Measurements from ENCODE around the gene C4BPB. TPM values are rescaled to one million over a fixed set of nuclear protein-coding genes. Genes with fewer than 3 reads are reported as not detected.

The C4BPB gene
- total and polyA plus RNA-seq, 3 experiments from 2014 or later, result 0.51 TPM; not detected in 2

- DNase-seq, result no peak
- H3K36me3 Mint-ChIP-seq, result peaks cover 0 to 18% (median 0%) of the 10 kb centered on the region in 3 donors
- POLR2A ChIA-PET, result no interaction called here
- H3K27me3 Mint-ChIP-seq, result peaks cover 1 to 4% of the 10 kb centered on the region in 2 donors
- H3K27ac Mint-ChIP-seq, result peak overlapping the region in 5 of 8 donors; percentile 10 to 98 (median 76)
- H3K27me3 ChIP-seq (ENCODE audit: insufficient read depth, low read length, poor library complexity, severe bottlenecking), result no peaks in the 10 kb centered on the region
- CTCF ChIA-PET, result interaction anchor here (1.3 to 2.3 kb wide), 3 partner anchors 15 to 352 kb away, joined by 3 to 15 read pairs (median 3); no protein-coding TSS in a partner anchor
- H3K4me1 ChIP-seq (ENCODE audit: insufficient read depth, low read length), result peaks cover 25% of the 10 kb centered on the region
- H3K9me3 ChIP-seq (ENCODE audit: low read length), result no peaks in the 10 kb centered on the region
- peaks cover 2% of the 10 kb centered on the region for H3K36me3 ChIP-seq (ENCODE audit: insufficient read depth, low read length)
- H3K4me3 Mint-ChIP-seq, result peak overlapping the region in 6 of 7 donors; percentile 66 to 98 (median 93)
- H3K9me3 Mint-ChIP-seq, result no peaks in the 10 kb centered on the region
- no peak overlapping the region for H3K4me3 ChIP-seq (ENCODE audit: low read length)
- H3K27ac ChIP-seq (ENCODE audit: low read depth, low read length), result no peak overlapping the region
- H3K4me1 Mint-ChIP-seq, result peaks cover 31 to 42% (median 36%) of the 10 kb centered on the region in 3 donors
Measured at GRCh38 chr1:207054491-207054890, 34.2 kb upstream of the C4BPB start.

GRCh38 chr1:207055386-207056001 is 33.2 kb upstream of the C4BPB start:
- Mint-ChIP-seq H3K9me3 (no peaks in the 10 kb centered on the region), H3K4me3 (peak overlapping the region in 2 of 7 donors; percentile 4 to 89), H3K27me3 (peaks cover under 1 to 4% of the 10 kb centered on the region in 2 donors), H3K27ac (peak overlapping the region in 1 of 8 donors; percentile 10), H3K36me3 (peaks cover 0 to 8% (median 0%) of the 10 kb centered on the region in 3 donors), H3K4me1 (peaks cover 24 to 34% (median 26%) of the 10 kb centered on the region in 3 donors)
- H3K4me3 ChIP-seq (ENCODE audit: low read length), result no peak overlapping the region
- POLR2A ChIA-PET, result no interaction called here
- CTCF ChIA-PET, result interaction anchor here (1.0 kb wide), 1 partner anchor 17 kb away, joined by 3 read pairs; no protein-coding TSS in a partner anchor
- no peaks in the 10 kb centered on the region for H3K36me3 ChIP-seq (ENCODE audit: insufficient read depth, low read length)
- no peaks in the 10 kb centered on the region for H3K27me3 ChIP-seq (ENCODE audit: insufficient read depth, low read length, poor library complexity, severe bottlenecking)
- no peak overlapping the region for H3K27ac ChIP-seq (ENCODE audit: low read depth, low read length)
- DNase-seq, result no peak
- peaks cover 21% of the 10 kb centered on the region for H3K4me1 ChIP-seq (ENCODE audit: insufficient read depth, low read length)
- H3K9me3 ChIP-seq (ENCODE audit: low read length), result no peaks in the 10 kb centered on the region

- Histone ChIP-seq H3K36me3 (ENCODE audit: insufficient read depth, low read length) (no peaks in the 10 kb centered on the region), H3K4me3 (ENCODE audit: low read length) (no peak overlapping the region), H3K27ac (ENCODE audit: low read depth, low read length) (no peak overlapping the region), H3K9me3 (ENCODE audit: low read length) (no peaks in the 10 kb centered on the region), H3K4me1 (ENCODE audit: insufficient read depth, low read length) (peaks cover 14% of the 10 kb centered on the region), H3K27me3 (ENCODE audit: insufficient read depth, low read length, poor library complexity, severe bottlenecking) (no peaks in the 10 kb centered on the region)
- Mint-ChIP-seq H3K27me3 (peaks cover 0 to 4% of the 10 kb centered on the region in 2 donors), H3K27ac (peak overlapping the region in 1 of 8 donors; percentile 1), H3K4me1 (peaks cover 16 to 26% (median 18%) of the 10 kb centered on the region in 3 donors), H3K36me3 (peaks cover 0 to 9% (median 0%) of the 10 kb centered on the region in 3 donors), H3K9me3 (no peaks in the 10 kb centered on the region), H3K4me3 (peak overlapping the region in 1 of 7 donors; percentile 56)
- no peak for DNase-seq
- ChIA-PET CTCF (interaction anchor here (1.0 kb wide), 1 partner anchor 16 kb away, joined by 3 read pairs; no protein-coding TSS in a partner anchor), POLR2A (no interaction called here)
Measured at GRCh38 chr1:207056673-207057072, 32.0 kb upstream of the C4BPB start.

GRCh38 chr1:207058252-207058651 is 30.4 kb upstream of the C4BPB start:
- Mint-ChIP-seq H3K9me3 (no peaks in the 10 kb centered on the region), H3K4me3 (no peak overlapping the region), H3K27ac (no peak overlapping the region), H3K27me3 (peaks cover 2 to 4% of the 10 kb centered on the region in 2 donors), H3K4me1 (peaks cover 3 to 10% (median 3%) of the 10 kb centered on the region in 3 donors), H3K36me3 (peaks cover 0 to 13% (median 9%) of the 10 kb centered on the region in 3 donors)
- POLR2A ChIA-PET, result no interaction called here
- Histone ChIP-seq H3K9me3 (ENCODE audit: low read length) (no peaks in the 10 kb centered on the region), H3K36me3 (ENCODE audit: insufficient read depth, low read length) (no peaks in the 10 kb centered on the region), H3K27me3 (ENCODE audit: insufficient read depth, low read length, poor library complexity, severe bottlenecking) (no peaks in the 10 kb centered on the region), H3K4me1 (ENCODE audit: insufficient read depth, low read length) (peaks cover 3% of the 10 kb centered on the region), H3K27ac (ENCODE audit: low read depth, low read length) (no peak overlapping the region), H3K4me3 (ENCODE audit: low read length) (no peak overlapping the region)
- CTCF ChIA-PET, result interaction anchor here (0.7 to 1.1 kb wide), 3 partner anchors 8 to 396 kb away, joined by 3 read pairs; partner anchors contain the start of gene CR2
- DNase-seq, result no peak

- DNase-seq, result no peak
- no peak overlapping the region for H3K4me3 Mint-ChIP-seq
- Histone ChIP-seq H3K27ac (ENCODE audit: low read depth, low read length) (no peak overlapping the region), H3K4me3 (ENCODE audit: low read length) (no peak overlapping the region), H3K36me3 (ENCODE audit: insufficient read depth, low read length) (no peaks in the 10 kb centered on the region), H3K4me1 (ENCODE audit: insufficient read depth, low read length) (no peaks in the 10 kb centered on the region), H3K27me3 (ENCODE audit: insufficient read depth, low read length, poor library complexity, severe bottlenecking) (no peaks in the 10 kb centered on the region), H3K9me3 (ENCODE audit: low read length) (no peaks in the 10 kb centered on the region)
- H3K27me3 Mint-ChIP-seq, result peaks cover 2 to 4% of the 10 kb centered on the region in 2 donors
- ChIA-PET CTCF (no interaction called here), POLR2A (no interaction called here)
- H3K9me3 Mint-ChIP-seq, result no peaks in the 10 kb centered on the region
- peak overlapping the region in 2 of 8 donors; percentile 1 to 71 for H3K27ac Mint-ChIP-seq
- peaks cover 0 to 14% (median 9%) of the 10 kb centered on the region in 3 donors for H3K36me3 Mint-ChIP-seq
- H3K4me1 Mint-ChIP-seq, result peaks cover 0 to 4% (median 3%) of the 10 kb centered on the region in 3 donors
Measured at GRCh38 chr1:207058878-207059867, 29.5 kb upstream of the C4BPB start.

- ChIA-PET POLR2A (no interaction called here), CTCF (interaction anchor here (1.6 kb wide), 1 partner anchor 16 kb away, joined by 9 read pairs; no protein-coding TSS in a partner anchor)
- Histone ChIP-seq H3K27ac (ENCODE audit: low read depth, low read length) (no peak overlapping the region), H3K4me1 (ENCODE audit: insufficient read depth, low read length) (no peaks in the 10 kb centered on the region), H3K4me3 (ENCODE audit: low read length) (no peak overlapping the region), H3K27me3 (ENCODE audit: insufficient read depth, low read length, poor library complexity, severe bottlenecking) (no peaks in the 10 kb centered on the region), H3K36me3 (ENCODE audit: insufficient read depth, low read length) (no peaks in the 10 kb centered on the region), H3K9me3 (ENCODE audit: low read length) (no peaks in the 10 kb centered on the region)
- Mint-ChIP-seq H3K27me3 (peaks cover 2 to 4% of the 10 kb centered on the region in 2 donors), H3K4me1 (peaks cover 0 to 2% (median 0%) of the 10 kb centered on the region in 3 donors), H3K27ac (no peak overlapping the region), H3K9me3 (no peaks in the 10 kb centered on the region), H3K36me3 (peaks cover 0 to 14% (median 12%) of the 10 kb centered on the region in 3 donors), H3K4me3 (no peak overlapping the region)
- no peak for DNase-seq
Measured at GRCh38 chr1:207059881-207060280, 28.8 kb upstream of the C4BPB start.

GRCh38 chr1:207060596-207060995 is 28.1 kb upstream of the C4BPB start:
- CTCF ChIA-PET, result interaction anchor here (1.6 kb wide), 1 partner anchor 15 kb away, joined by 9 read pairs; no protein-coding TSS in a partner anchor
- H3K36me3 Mint-ChIP-seq, result peaks cover 0 to 14% (median 12%) of the 10 kb centered on the region in 3 donors
- Histone ChIP-seq H3K27ac (ENCODE audit: low read depth, low read length) (no peak overlapping the region), H3K36me3 (ENCODE audit: insufficient read depth, low read length) (no peaks in the 10 kb centered on the region), H3K4me3 (ENCODE audit: low read length) (no peak overlapping the region), H3K27me3 (ENCODE audit: insufficient read depth, low read length, poor library complexity, severe bottlenecking) (no peaks in the 10 kb centered on the region), H3K9me3 (ENCODE audit: low read length) (no peaks in the 10 kb centered on the region), H3K4me1 (ENCODE audit: insufficient read depth, low read length) (no peaks in the 10 kb centered on the region)
- no peak for DNase-seq
- H3K27me3 Mint-ChIP-seq, result peaks cover 2 to 4% of the 10 kb centered on the region in 2 donors
- no peak overlapping the region for H3K4me3 Mint-ChIP-seq
- H3K4me1 Mint-ChIP-seq, result no peaks in the 10 kb centered on the region
- no peak overlapping the region for H3K27ac Mint-ChIP-seq
- POLR2A ChIA-PET, result no interaction called here
- H3K9me3 Mint-ChIP-seq, result no peaks in the 10 kb centered on the region
